Erythroblast (primary cell): ENCODE measurements around the gene EDEM1.

Experiments
- GATA1 ChIP-seq: IDR thresholded peaks from 2 replicates; pipeline ENCODE4 v1.6.1; 2011; ENCODE audit warnings: low read depth, mild to moderate bottlenecking, control low read depth, low read length, moderate library complexity
- POLR2A ChIP-seq: IDR thresholded peaks from 2 replicates; pipeline ENCODE4 v1.6.1; 2011; ENCODE audit warnings: mild to moderate bottlenecking, low read length

DNA sequence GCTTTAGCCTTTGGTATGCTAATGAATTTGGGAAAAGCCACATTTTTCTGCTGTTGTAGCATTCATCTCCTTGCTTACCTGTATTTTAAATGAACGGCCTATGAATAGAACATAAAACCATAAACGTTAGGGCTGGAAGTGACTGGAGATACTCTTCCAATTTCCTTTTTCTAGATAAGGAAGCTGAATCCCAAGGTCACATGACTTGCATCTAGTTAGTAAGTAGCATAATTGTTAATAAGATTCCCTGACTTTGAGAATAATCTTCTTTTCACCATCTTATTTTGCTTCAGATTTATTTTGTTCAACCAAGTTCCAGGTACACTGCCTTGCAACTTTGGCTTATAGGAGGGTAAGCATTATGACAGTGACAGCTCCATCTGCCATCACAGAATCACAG, 20.7 kb upstream of the EDEM1 start:
- TF ChIP-seq POLR2A (no peak), GATA1 (no peak)
